Measurements from ENCODE around the gene NTMT1. TPM values are rescaled to one million over a fixed set of nuclear protein-coding genes. Genes with fewer than 3 reads are reported as not detected.
A peak's percentile ranks its signal among the peaks of the same experiment; 100 is the strongest.

The NTMT1 gene
- total RNA-seq, 1 experiment from 2014 or later, result 22.4 TPM

GRCh38 chr9:129602598-129603415 lies 23.2 kb upstream of the NTMT1 start:
- H3K79me2 ChIP-seq (ENCODE audit: low read length), result no peaks in the 10 kb centered on the region
- H3K9me2 ChIP-seq (replicated peaks; ENCODE audit: insufficient read depth, low read length), result no peaks in the 10 kb centered on the region
- no peak overlapping the region for H3K4me2 ChIP-seq (ENCODE audit: low read depth, low read length, poor library complexity, severe bottlenecking)
- no peaks in the 10 kb centered on the region for H4K20me1 ChIP-seq (ENCODE audit: insufficient read depth, low read depth, low read length)
- no peak overlapping the region for H3K27ac ChIP-seq (ENCODE audit: low read length)
- no peak overlapping the region for H3K4me3 ChIP-seq (ENCODE audit: low read length)
- no peaks in the 10 kb centered on the region for H3K27me3 ChIP-seq (ENCODE audit: low read length)
- H3K36me3 ChIP-seq (ENCODE audit: insufficient read depth, low read length), result no peaks in the 10 kb centered on the region
- no peaks in the 10 kb centered on the region for H3K4me1 ChIP-seq (ENCODE audit: low read length)
- no peak overlapping the region for H3K9ac ChIP-seq (ENCODE audit: low read length)
- no peaks in the 10 kb centered on the region for H3K9me3 ChIP-seq (ENCODE audit: low read length)
- no peak for DNase-seq
- H2AFZ ChIP-seq (ENCODE audit: low read length), result no peak overlapping the region

DNA sequence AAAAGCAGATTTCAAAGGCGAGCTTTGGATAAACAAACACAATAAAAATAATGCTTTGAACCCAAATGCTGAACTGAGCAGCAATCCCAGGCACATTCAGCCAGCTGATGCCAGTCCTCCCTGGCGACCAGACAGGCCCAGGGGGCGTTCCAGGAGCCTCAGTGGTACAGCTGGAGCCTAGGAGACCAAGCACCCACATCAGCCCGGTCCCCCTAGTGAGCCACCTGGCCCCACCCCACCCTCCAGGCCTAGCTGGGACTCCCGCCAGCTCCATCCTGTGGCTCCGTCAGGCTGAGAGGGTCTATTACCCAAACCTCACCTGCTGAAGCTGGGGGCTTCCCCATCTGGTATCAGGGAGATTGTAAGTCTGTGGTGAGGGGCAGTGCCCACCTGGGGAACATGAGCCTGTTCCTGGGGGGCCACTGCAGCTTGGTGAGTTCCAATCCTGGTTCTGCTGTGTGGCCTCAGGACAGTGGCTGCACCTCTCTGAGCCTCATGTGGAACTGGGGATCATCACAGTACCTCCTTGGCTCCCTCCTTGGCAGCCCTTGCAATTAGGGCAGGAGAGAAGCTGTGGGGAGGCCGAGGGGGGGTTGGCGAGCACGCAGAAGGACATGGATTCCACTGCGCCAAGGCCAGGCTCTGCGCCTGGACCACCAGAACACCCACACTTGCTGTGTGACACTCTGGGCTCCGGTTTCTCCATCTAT lies 21.8 kb upstream of the NTMT1 start:
- no peaks in the 10 kb centered on the region for H4K20me1 ChIP-seq (ENCODE audit: insufficient read depth, low read depth, low read length)
- H3K9me3 ChIP-seq (ENCODE audit: low read length), result no peaks in the 10 kb centered on the region

DNA sequence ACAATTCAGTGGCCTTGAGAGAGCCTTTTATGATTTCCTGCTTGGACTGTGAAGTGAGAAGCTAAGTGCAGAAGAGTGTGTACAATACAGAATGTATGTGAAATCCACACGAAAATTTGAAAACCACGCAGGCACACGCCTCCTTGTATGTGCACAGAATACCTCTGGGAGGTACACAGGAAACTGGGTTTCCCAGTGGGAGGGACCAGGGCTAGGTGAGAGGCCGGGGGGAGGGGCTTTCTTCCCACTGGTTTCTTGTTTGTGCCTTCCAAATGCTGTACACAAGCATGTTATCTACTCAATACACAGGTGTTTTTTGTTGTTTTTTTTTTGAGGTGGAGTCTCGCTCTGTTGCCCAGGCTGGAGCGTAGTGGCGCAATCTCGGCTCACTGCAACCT lies 21.2 kb upstream of the NTMT1 start:
- no peaks in the 10 kb centered on the region for H4K20me1 ChIP-seq (ENCODE audit: insufficient read depth, low read depth, low read length)
- no peaks in the 10 kb centered on the region for H3K36me3 ChIP-seq (ENCODE audit: insufficient read depth, low read length)
- DNase-seq, result no peak
- no peaks in the 10 kb centered on the region for H3K9me3 ChIP-seq (ENCODE audit: low read length)
- no peak overlapping the region for H3K27ac ChIP-seq (ENCODE audit: low read length)
- no peak overlapping the region for H3K9ac ChIP-seq (ENCODE audit: low read length)
- no peak overlapping the region for H3K4me3 ChIP-seq (ENCODE audit: low read length)
- no peaks in the 10 kb centered on the region for H3K79me2 ChIP-seq (ENCODE audit: low read length)
- peaks cover 2% of the 10 kb centered on the region for H3K4me1 ChIP-seq (ENCODE audit: low read length)
- H3K27me3 ChIP-seq (ENCODE audit: low read length), result no peaks in the 10 kb centered on the region
- no peak overlapping the region for H3K4me2 ChIP-seq (ENCODE audit: low read depth, low read length, poor library complexity, severe bottlenecking)
- no peaks in the 10 kb centered on the region for H3K9me2 ChIP-seq (replicated peaks; ENCODE audit: insufficient read depth, low read length)
- no peak overlapping the region for H2AFZ ChIP-seq (ENCODE audit: low read length)

More for the DNA sequence above, 21.8 kb upstream of the NTMT1 start:
- no peak for DNase-seq
- no peak overlapping the region for H3K27ac ChIP-seq (ENCODE audit: low read length)
- H3K4me3 ChIP-seq (ENCODE audit: low read length), result no peak overlapping the region
- H3K4me1 ChIP-seq (ENCODE audit: low read length), result no peaks in the 10 kb centered on the region
- H3K36me3 ChIP-seq (ENCODE audit: insufficient read depth, low read length), result no peaks in the 10 kb centered on the region
- H3K9ac ChIP-seq (ENCODE audit: low read length), result no peak overlapping the region
- H3K27me3 ChIP-seq (ENCODE audit: low read length), result no peaks in the 10 kb centered on the region
- H2AFZ ChIP-seq (ENCODE audit: low read length), result no peak overlapping the region
- H3K79me2 ChIP-seq (ENCODE audit: low read length), result no peaks in the 10 kb centered on the region
- no peak overlapping the region for H3K4me2 ChIP-seq (ENCODE audit: low read depth, low read length, poor library complexity, severe bottlenecking)
- no peaks in the 10 kb centered on the region for H3K9me2 ChIP-seq (replicated peaks; ENCODE audit: insufficient read depth, low read length)

DNA sequence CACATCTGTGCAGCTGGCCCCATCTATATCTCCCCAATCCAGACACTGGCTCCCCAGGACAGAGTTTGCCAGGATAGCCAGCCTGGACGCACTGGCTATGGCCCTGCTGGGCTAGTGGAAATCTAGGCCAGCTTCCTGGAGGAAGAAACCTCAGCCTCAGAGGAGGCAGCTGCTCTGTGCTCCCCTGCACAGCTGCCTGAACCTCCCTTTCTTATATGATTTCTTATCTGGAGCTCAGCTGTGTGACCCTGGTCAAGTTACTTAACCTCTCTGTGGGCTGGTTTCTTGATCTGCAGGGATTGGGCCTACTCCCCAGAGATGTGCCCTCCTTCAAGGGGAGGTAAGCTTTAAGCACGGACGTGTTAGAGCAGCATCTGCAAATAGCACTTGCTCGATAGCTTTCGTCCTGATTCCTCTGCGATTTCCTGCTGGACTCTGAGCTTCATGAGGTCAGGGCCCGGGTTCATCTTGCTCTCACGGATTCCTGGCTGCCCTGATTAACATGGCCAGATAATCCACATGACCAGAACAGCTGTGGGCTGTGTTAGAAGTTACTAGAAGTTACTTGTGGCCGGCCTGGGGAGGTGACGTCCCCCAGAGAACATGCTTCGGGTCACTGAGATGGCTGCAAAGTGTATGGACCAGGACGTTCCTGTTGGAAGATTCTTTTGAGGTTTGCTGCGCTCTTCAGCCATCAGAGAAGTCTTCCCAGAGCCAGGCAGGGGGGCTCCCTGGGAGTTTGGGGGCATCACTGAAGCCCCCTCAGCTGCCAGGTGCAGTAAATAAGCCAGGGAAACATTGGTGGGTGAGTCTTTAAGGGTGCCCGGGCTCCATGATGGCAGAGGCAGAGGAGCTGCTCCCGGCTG lies 19.6 kb upstream of the NTMT1 start:
- H3K4me1 ChIP-seq (ENCODE audit: low read length), result peaks cover 13% of the 10 kb centered on the region
- H3K9me3 ChIP-seq (ENCODE audit: low read length), result no peaks in the 10 kb centered on the region
- no peak overlapping the region for H3K4me3 ChIP-seq (ENCODE audit: low read length)
- no peaks in the 10 kb centered on the region for H3K79me2 ChIP-seq (ENCODE audit: low read length)
- no peaks in the 10 kb centered on the region for H3K9me2 ChIP-seq (replicated peaks; ENCODE audit: insufficient read depth, low read length)
- DNase-seq, result no peak
- no peaks in the 10 kb centered on the region for H3K36me3 ChIP-seq (ENCODE audit: insufficient read depth, low read length)
- H3K4me2 ChIP-seq (ENCODE audit: low read depth, low read length, poor library complexity, severe bottlenecking), result no peak overlapping the region
- no peaks in the 10 kb centered on the region; the same call in 1 of the 2 replicates for H4K20me1 ChIP-seq (ENCODE audit: insufficient read depth, low read depth, low read length)
- no peaks in the 10 kb centered on the region for H3K27me3 ChIP-seq (ENCODE audit: low read length)
- H2AFZ ChIP-seq (ENCODE audit: low read length), result no peak overlapping the region
- H3K27ac ChIP-seq (ENCODE audit: low read length), result no peak overlapping the region
- H3K9ac ChIP-seq (ENCODE audit: low read length), result no peak overlapping the region

DNA sequence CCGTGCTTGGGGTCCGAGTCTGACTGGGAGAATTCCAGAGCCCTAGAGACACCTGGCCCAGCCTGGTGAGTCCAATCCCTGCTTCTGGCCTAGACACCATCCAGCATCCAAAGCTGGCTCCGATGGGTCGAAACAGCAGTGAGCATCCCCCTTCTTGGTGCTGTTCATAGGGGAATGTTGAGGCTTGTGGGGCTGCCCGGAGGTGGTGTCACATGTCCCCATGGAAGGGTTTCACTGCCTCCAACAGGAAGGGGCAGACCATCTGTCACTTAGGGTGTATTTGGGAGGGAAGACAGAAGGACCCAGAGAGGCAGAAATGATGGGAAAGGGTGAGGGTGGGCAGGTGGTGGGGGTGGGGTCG lies 19.0 kb upstream of the NTMT1 start:
- Histone ChIP-seq H3K9me2 (replicated peaks; ENCODE audit: insufficient read depth, low read length) (no peaks in the 10 kb centered on the region), H3K4me3 (ENCODE audit: low read length) (no peak overlapping the region), H3K4me2 (ENCODE audit: low read depth, low read length, poor library complexity, severe bottlenecking) (no peak overlapping the region), H3K27ac (ENCODE audit: low read length) (no peak overlapping the region), H3K36me3 (ENCODE audit: insufficient read depth, low read length) (no peaks in the 10 kb centered on the region), H3K9ac (ENCODE audit: low read length) (no peak overlapping the region), H4K20me1 (ENCODE audit: insufficient read depth, low read depth, low read length) (no peaks in the 10 kb centered on the region; the same call in 1 of the 2 replicates), H3K27me3 (ENCODE audit: low read length) (no peaks in the 10 kb centered on the region), H2AFZ (ENCODE audit: low read length) (no peak overlapping the region), H3K79me2 (ENCODE audit: low read length) (no peaks in the 10 kb centered on the region), H3K4me1 (ENCODE audit: low read length) (peaks cover 13% of the 10 kb centered on the region), H3K9me3 (ENCODE audit: low read length) (no peaks in the 10 kb centered on the region)
- DNase-seq, result no peak

DNA sequence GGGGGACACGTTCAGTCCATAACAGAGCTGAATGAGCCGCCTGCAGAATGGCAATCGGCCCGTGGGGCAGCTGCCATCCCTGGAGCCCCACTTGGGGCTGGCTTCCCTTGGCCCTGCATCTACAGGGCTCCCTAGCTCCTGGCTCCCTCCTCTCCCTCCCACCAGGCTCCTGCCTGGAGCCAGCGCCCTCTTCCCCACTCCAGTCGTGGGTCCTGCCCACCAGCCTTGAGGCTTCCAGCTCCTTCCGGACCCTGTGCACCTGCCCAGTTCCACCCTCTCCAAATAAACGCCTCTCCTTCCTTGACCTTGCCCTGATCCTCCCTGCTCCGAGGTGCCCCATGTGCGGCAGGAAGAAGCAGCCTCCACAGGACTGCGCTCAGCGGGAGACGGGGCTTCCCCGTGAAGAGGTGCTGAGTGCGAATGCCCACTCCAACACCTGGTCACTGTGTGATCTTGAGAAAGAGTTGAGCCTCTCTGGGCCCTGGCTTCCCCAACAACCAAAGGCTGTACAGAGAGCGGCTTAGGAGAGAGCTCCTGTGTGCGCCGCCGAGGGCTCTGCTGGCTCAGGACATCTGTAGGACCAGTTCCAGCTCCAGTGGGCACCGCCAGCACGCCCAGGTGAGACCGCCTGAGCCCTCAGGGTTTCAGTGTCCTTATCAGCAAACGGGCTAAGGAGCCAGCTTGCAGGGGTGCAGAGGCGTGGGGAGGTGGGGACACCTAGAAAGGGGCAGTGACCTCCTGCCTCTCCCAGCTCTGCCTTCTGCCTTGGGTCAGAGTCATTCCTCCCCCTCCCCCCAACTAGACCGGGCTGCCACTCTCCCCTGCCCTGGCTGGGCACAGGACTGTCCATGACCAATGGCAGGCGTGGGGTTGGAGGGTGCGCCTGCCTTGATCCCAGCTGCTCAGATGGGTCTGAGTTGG lies 17.1 kb upstream of the NTMT1 start:
- H3K79me2 ChIP-seq (ENCODE audit: low read length), result no peaks in the 10 kb centered on the region
- no peak overlapping the region for H3K27ac ChIP-seq (ENCODE audit: low read length)
- H3K4me1 ChIP-seq (ENCODE audit: low read length), result peaks cover 13% of the 10 kb centered on the region
- H3K9ac ChIP-seq (ENCODE audit: low read length), result no peak overlapping the region
- H3K36me3 ChIP-seq (ENCODE audit: insufficient read depth, low read length), result no peaks in the 10 kb centered on the region
- H3K4me3 ChIP-seq (ENCODE audit: low read length), result no peak overlapping the region
- no peaks in the 10 kb centered on the region for H3K9me2 ChIP-seq (replicated peaks; ENCODE audit: insufficient read depth, low read length)
- H3K27me3 ChIP-seq (ENCODE audit: low read length), result no peaks in the 10 kb centered on the region
- H3K4me2 ChIP-seq (ENCODE audit: low read depth, low read length, poor library complexity, severe bottlenecking), result no peak overlapping the region
- H3K9me3 ChIP-seq (ENCODE audit: low read length), result no peaks in the 10 kb centered on the region
- H2AFZ ChIP-seq (ENCODE audit: low read length), result no peak overlapping the region
- no peak for DNase-seq
- H4K20me1 ChIP-seq (ENCODE audit: insufficient read depth, low read depth, low read length), result no peaks in the 10 kb centered on the region; the same call in 1 of the 2 replicates

- Histone ChIP-seq H3K9me3 (ENCODE audit: low read length) (no peaks in the 10 kb centered on the region), H4K20me1 (ENCODE audit: insufficient read depth, low read depth, low read length) (no peaks in the 10 kb centered on the region; the same call in 1 of the 2 replicates), H3K79me2 (ENCODE audit: low read length) (no peaks in the 10 kb centered on the region), H3K27me3 (ENCODE audit: low read length) (no peaks in the 10 kb centered on the region), H3K9ac (ENCODE audit: low read length) (no peak overlapping the region), H3K4me1 (ENCODE audit: low read length) (peaks cover 13% of the 10 kb centered on the region), H3K36me3 (ENCODE audit: insufficient read depth, low read length) (no peaks in the 10 kb centered on the region), H2AFZ (ENCODE audit: low read length) (no peak overlapping the region), H3K9me2 (replicated peaks; ENCODE audit: insufficient read depth, low read length) (no peaks in the 10 kb centered on the region), H3K27ac (ENCODE audit: low read length) (no peak overlapping the region), H3K4me2 (ENCODE audit: low read depth, low read length, poor library complexity, severe bottlenecking) (peak overlapping the region; percentile 31), H3K4me3 (ENCODE audit: low read length) (no peak overlapping the region)
- no peak for DNase-seq
Measured at GRCh38 chr9:129609486-129610212, 16.3 kb upstream of the NTMT1 start.

Data from Karpas-422 (cell line).